Activated naive CD8-positive, alpha-beta T cell (primary cell): ENCODE measurements around the gene SLC15A3.
A peak's percentile ranks its signal among the peaks of the same experiment; 100 is the strongest.
"Not testable (repeated sequence)": the region's sequence is repeated elsewhere in the genome, so short reads cannot be mapped to it uniquely, and the experiment has no call there.

Source experiments
- H3K27ac Mint-ChIP-seq: one replicate; pipeline ENCODE4 v1.8.0; 2021; ENCODE audit warnings: mixed read lengths
- H3K27me3 Mint-ChIP-seq: one replicate; pipeline ENCODE4 v1.8.0; 2021; ENCODE audit warnings: mixed read lengths
- H3K36me3 Mint-ChIP-seq: one replicate; pipeline ENCODE4 v1.8.0; 2021; ENCODE audit warnings: mixed read lengths
- H3K4me1 Mint-ChIP-seq: one replicate; pipeline ENCODE4 v1.8.0; 2021; ENCODE audit warnings: low read depth, mixed read lengths
- H3K4me3 Mint-ChIP-seq: one replicate; pipeline ENCODE4 v1.8.0; 2021; ENCODE audit warnings: mild to moderate bottlenecking, mixed read lengths
- H3K9me3 Mint-ChIP-seq: one replicate; pipeline ENCODE4 v1.8.0; 2021; ENCODE audit warnings: low read depth, mixed read lengths

SLC15A3 gene

GRCh38 chr11:60912223-60912850, 39.6 kb downstream of the SLC15A3 start:
- peaks cover 64% of the 10 kb centered on the region for H3K4me1 Mint-ChIP-seq

GRCh38 chr11:60910711-60911380, 41.1 kb downstream of the SLC15A3 start:
- Mint-ChIP-seq H3K4me1 (peaks cover 59% of the 10 kb centered on the region), H3K27me3 (no peaks in the 10 kb centered on the region), H3K36me3 (peaks cover 4% of the 10 kb centered on the region), H3K27ac (no peak overlapping the region), H3K9me3 (no peaks in the 10 kb centered on the region), H3K4me3 (no peak overlapping the region)

More at GRCh38 chr11:60912223-60912850, 39.6 kb downstream of the SLC15A3 start:
- Mint-ChIP-seq H3K27me3 (no peaks in the 10 kb centered on the region), H3K9me3 (no peaks in the 10 kb centered on the region), H3K36me3 (peaks cover 6% of the 10 kb centered on the region), H3K4me3 (peak overlapping the region; percentile 62), H3K27ac (peak overlapping the region; percentile 99)

GRCh38 chr11:60910281-60910687, 41.7 kb downstream of the SLC15A3 start:
- no peaks in the 10 kb centered on the region for H3K27me3 Mint-ChIP-seq
- no peaks in the 10 kb centered on the region for H3K9me3 Mint-ChIP-seq
- no peak overlapping the region for H3K27ac Mint-ChIP-seq
- H3K36me3 Mint-ChIP-seq: peaks cover 5% of the 10 kb centered on the region
- no peak overlapping the region for H3K4me3 Mint-ChIP-seq
- peaks cover 56% of the 10 kb centered on the region for H3K4me1 Mint-ChIP-seq

GRCh38 chr11:60909680-60910280, 42.2 kb downstream of the SLC15A3 start:
- not testable (repeated sequence) for H3K4me3 Mint-ChIP-seq, H3K27me3 Mint-ChIP-seq, H3K36me3 Mint-ChIP-seq, H3K9me3 Mint-ChIP-seq
- H3K4me1 Mint-ChIP-seq: peaks cover 55% of the 10 kb centered on the region
- H3K27ac Mint-ChIP-seq: peak overlapping the region; percentile 46

- Mint-ChIP-seq H3K27ac (peak overlapping the region; percentile 16), H3K9me3 (no peaks in the 10 kb centered on the region), H3K4me3 (no peak overlapping the region), H3K36me3 (peaks cover 10% of the 10 kb centered on the region), H3K4me1 (peaks cover 64% of the 10 kb centered on the region), H3K27me3 (no peaks in the 10 kb centered on the region)
Observed at GRCh38 chr11:60908803-60909202, 43.2 kb downstream of the SLC15A3 start.

- Mint-ChIP-seq H3K9me3 (no peaks in the 10 kb centered on the region), H3K27ac (peak within 1 kb of the TSS; percentile 98), H3K27me3 (no peaks in the 10 kb centered on the region), H3K4me1 (peaks cover 49% of the 10 kb centered on the region), H3K4me3 (peak within 1 kb of the TSS; percentile 91), H3K36me3 (peaks cover 13% of the 10 kb centered on the region)
Observed at GRCh38 chr11:60906132-60906972, 45.6 kb downstream of the SLC15A3 start, which contains the start of gene PRPF19. Gene PRPF19 (minus strand): TSS chr11:60906585. CDS start chr11:60906382, 203 bp downstream.

GRCh38 chr11:60905551-60906113, 46.3 kb downstream of the SLC15A3 start:
- Mint-ChIP-seq H3K4me3 (peak overlapping the region; percentile 91), H3K27ac (peak overlapping the region; percentile 94), H3K9me3 (no peaks in the 10 kb centered on the region), H3K27me3 (no peaks in the 10 kb centered on the region), H3K36me3 (peaks cover 13% of the 10 kb centered on the region), H3K4me1 (peaks cover 41% of the 10 kb centered on the region)

- Mint-ChIP-seq H3K4me1 (peaks cover 36% of the 10 kb centered on the region), H3K36me3 (peaks cover 13% of the 10 kb centered on the region), H3K27me3 (no peaks in the 10 kb centered on the region), H3K4me3 (peak overlapping the region; percentile 91), H3K9me3 (no peaks in the 10 kb centered on the region), H3K27ac (peak overlapping the region; percentile 94)
Observed at GRCh38 chr11:60905047-60905446, 46.9 kb downstream of the SLC15A3 start.

GRCh38 chr11:60902625-60903024, 49.4 kb downstream of the SLC15A3 start:
- Mint-ChIP-seq H3K27me3 (no peaks in the 10 kb centered on the region), H3K9me3 (no peaks in the 10 kb centered on the region), H3K27ac (peak overlapping the region; percentile 77), H3K4me1 (peaks cover 37% of the 10 kb centered on the region), H3K4me3 (peak overlapping the region; percentile 35), H3K36me3 (peaks cover 14% of the 10 kb centered on the region)

- Mint-ChIP-seq H3K4me1 (peaks cover 29% of the 10 kb centered on the region), H3K27me3 (no peaks in the 10 kb centered on the region), H3K27ac (no peak overlapping the region), H3K9me3 (no peaks in the 10 kb centered on the region), H3K4me3 (no peak overlapping the region), H3K36me3 (peaks cover 14% of the 10 kb centered on the region)
Observed at GRCh38 chr11:60900673-60901404, 51.1 kb downstream of the SLC15A3 start.

- Mint-ChIP-seq H3K4me3 (no peak overlapping the region), H3K27me3 (no peaks in the 10 kb centered on the region), H3K9me3 (no peaks in the 10 kb centered on the region), H3K4me1 (peaks cover 22% of the 10 kb centered on the region), H3K36me3 (peaks cover 8% of the 10 kb centered on the region), H3K27ac (no peak overlapping the region)
Observed at GRCh38 chr11:60899977-60900376, 52.0 kb downstream of the SLC15A3 start.

GRCh38 chr11:60899046-60899936, 52.7 kb downstream of the SLC15A3 start:
- Mint-ChIP-seq H3K4me3 (no peak overlapping the region), H3K36me3 (peaks cover 8% of the 10 kb centered on the region), H3K27me3 (no peaks in the 10 kb centered on the region), H3K9me3 (no peaks in the 10 kb centered on the region), H3K27ac (peak overlapping the region; percentile 58), H3K4me1 (peaks cover 16% of the 10 kb centered on the region)

- H3K27me3 Mint-ChIP-seq: no peaks in the 10 kb centered on the region
- peaks cover 4% of the 10 kb centered on the region for H3K4me1 Mint-ChIP-seq
- H3K27ac Mint-ChIP-seq: no peak overlapping the region
- H3K9me3 Mint-ChIP-seq: no peaks in the 10 kb centered on the region
- no peak overlapping the region for H3K4me3 Mint-ChIP-seq
- peaks cover 4% of the 10 kb centered on the region for H3K36me3 Mint-ChIP-seq
Observed at GRCh38 chr11:60897496-60897895, 54.5 kb downstream of the SLC15A3 start.
